B cell (primary cell): Measurements from ENCODE around the gene MYO10. TPM values are rescaled to one million over a fixed set of nuclear protein-coding genes. Genes with fewer than 3 reads are reported as not detected.

Experiments used
- ATAC-seq: fragments of 200-7000 bp; cut with Tn5 transposase; one replicate; pipeline ENCODE4 v1.10.0; 2021; ENCODE audit warnings: low read depth, mild to moderate bottlenecking, moderate number of reproducible peaks, moderate library complexity
- CTCF ChIA-PET: fragments of 350-600 bp; sonication (Branson Sonifier 250); formaldehyde crosslinking; loops from one replicate; lab custom pipeline; 2021; ENCODE audit warnings: antibody characterized with exemption, inconsistent platforms; lab: Charles Lee
- POLR2A ChIA-PET: fragments of 350-600 bp; sonication (Branson Sonifier 250); formaldehyde crosslinking; loops from one replicate; lab custom pipeline; 2021; ENCODE audit warnings: antibody characterized with exemption; lab: Charles Lee
- DNase-seq: peaks from one replicate; pipeline ENCODE4 v3.0.0; 2013
- H2AFZ ChIP-seq: 2 replicates; pipeline ENCODE4 v1.6.1; 2012; ENCODE audit warnings: mild to moderate bottlenecking, low read depth, low read length; ENCODE audit not compliant: insufficient read depth, poor library complexity, severe bottlenecking
- H3K27ac ChIP-seq, 2 donors: 1 replicate in 1 of 2; 2 replicates in 1 of 2; pipeline ENCODE4 v1.5.1; 2012 to 2013; ENCODE audit warnings: low read length in 2 of 2, mild to moderate bottlenecking in 2 of 2, moderate library complexity in 1 of 2
- H3K27me3 ChIP-seq, 4 experiments: fragments of 200-600 bp in 1 of 4; sonication (generic) in 1 of 4; replicated peaks in 1 of 4; 1 replicate in 2 of 4; 2 replicates in 2 of 4; pipeline versions ENCODE4 v1.6.1 to v1.7.0; 2013 to 2016; ENCODE audit warnings: low read length in 3 of 4, mild to moderate bottlenecking in 2 of 4, mixed read lengths in 1 of 4, moderate library complexity in 1 of 4; ENCODE audit not compliant: insufficient read depth in 4 of 4, control insufficient read depth in 3 of 4; ENCODE audit errors: control extremely low read depth in 1 of 4
- H3K36me3 ChIP-seq, 2 experiments: replicated peaks in 1 of 2; 1 replicate in 1 of 2; 2 replicates in 1 of 2; pipeline versions ENCODE4 v1.6.1 to v1.7.1; 2013; ENCODE audit warnings: low read length in 1 of 2; ENCODE audit not compliant: insufficient read depth in 2 of 2, control insufficient read depth in 1 of 2; ENCODE audit errors: control extremely low read depth in 1 of 2, extremely low read depth in 1 of 2
- H3K4me1 ChIP-seq, 2 donors: fragments of 200-600 bp in 1 of 2; sonication (generic) in 1 of 2; 1 replicate in 1 of 2; 2 replicates in 1 of 2; pipeline versions ENCODE4 v1.5.1 to v1.6.1; 2013 to 2017; ENCODE audit warnings: low read length in 2 of 2; ENCODE audit not compliant: control insufficient read depth in 2 of 2, insufficient read depth in 2 of 2
- H3K4me2 ChIP-seq: replicated peaks from 2 replicates; pipeline ENCODE3; 2012; ENCODE audit warnings: mild to moderate bottlenecking, low read depth, low read length; ENCODE audit not compliant: poor library complexity, severe bottlenecking
- H3K4me3 ChIP-seq, 5 experiments: fragments of 200-600 bp in 1 of 5; sonication (generic) in 1 of 5; 1 replicate in 3 of 5; 2 replicates in 2 of 5; pipeline versions ENCODE4 v1.5.1 to v1.7.0; 2011 to 2016; ENCODE audit warnings: low read length in 4 of 5, mild to moderate bottlenecking in 4 of 5, low read depth in 2 of 5, control low read depth in 1 of 5, moderate library complexity in 1 of 5; ENCODE audit not compliant: insufficient read depth in 1 of 5; ENCODE audit errors: control extremely low read depth in 1 of 5, extremely low read depth in 1 of 5
- H3K79me2 ChIP-seq: fragments of 200-600 bp; sonication (generic); one replicate; pipeline ENCODE4 v1.6.0; 2016; ENCODE audit warnings: low read length; ENCODE audit not compliant: control insufficient read depth, insufficient read depth
- H3K9ac ChIP-seq: fragments of 200-600 bp; sonication (generic); 2 replicates; pipeline ENCODE4 v1.6.1; 2017; ENCODE audit warnings: mild to moderate bottlenecking, low read length, moderate library complexity
- H3K9me3 ChIP-seq, 3 donors: one replicate each; pipeline versions ENCODE4 v1.6.1 to v1.7.1; 2013; ENCODE audit warnings: low read length in 2 of 3; ENCODE audit not compliant: control insufficient read depth in 2 of 3, insufficient read depth in 1 of 3; ENCODE audit errors: control extremely low read depth in 1 of 3
- H4K20me1 ChIP-seq: 2 replicates; pipeline ENCODE4 v1.6.0; 2012; ENCODE audit warnings: mild to moderate bottlenecking, low read length; ENCODE audit not compliant: insufficient read depth, control insufficient read depth, poor library complexity, severe bottlenecking
- H3K27ac Mint-ChIP-seq: one replicate; pipeline ENCODE4 v1.8.0; 2021; ENCODE audit warnings: mixed read lengths
- H3K27me3 Mint-ChIP-seq: one replicate; pipeline ENCODE4 v1.8.0; 2021; ENCODE audit warnings: mixed read lengths
- H3K4me1 Mint-ChIP-seq: one replicate; pipeline ENCODE4 v1.8.0; 2021; ENCODE audit warnings: mixed read lengths
- H3K4me3 Mint-ChIP-seq: one replicate; pipeline ENCODE4 v1.8.0; 2021; ENCODE audit warnings: mixed read lengths
- H3K9me3 Mint-ChIP-seq: one replicate; pipeline ENCODE4 v1.8.0; 2022; ENCODE audit warnings: mixed read lengths; ENCODE audit not compliant: insufficient read depth
- CTCF ChIP-seq: fragments of 200-600 bp; IDR thresholded peaks from one replicate; pipeline ENCODE4 v1.8.0; 2022; ENCODE audit warnings: antibody characterized with exemption, mild to moderate bottlenecking
- EZH2 ChIP-seq: IDR thresholded peaks from 2 replicates; pipeline ENCODE4 v1.6.1; 2012; ENCODE audit warnings: borderline replicate concordance, low read depth, mild to moderate bottlenecking, moderate library complexity, low read length; ENCODE audit not compliant: insufficient read depth, poor library complexity, severe bottlenecking
- WGBS: methylation state at CpG from one replicate; pipeline ENCODE4 v1.1.5; 2013; ENCODE audit warnings: missing lambda C conversion rate; ENCODE audit not compliant: insufficient coverage; 5-methylcytosine and 5-hydroxymethylcytosine counted together
- intact Hi-C: fragments of 100-400 bp; cut with micrococcal nuclease; formaldehyde crosslinking; loops from one replicate; pipeline ENCODE4 v1.10.0; 2022
- polyA plus RNA-seq: library from polyadenylated mRNA; depleted of rRNA; stranded (reverse); fragments of >200 nt; gene quantifications from 2 replicates; pipeline ENCODE4 v1.2.3, GENCODE V29; 2012
- total RNA-seq, 2 donors: library from RNA; stranded (reverse); fragments of 120-200 nt in 1 of 2; gene quantifications; 1 replicate in 1 of 2; 2 replicates in 1 of 2; pipeline versions ENCODE4 v1.2.3 to v1.2.4, GENCODE V29; 2013 to 2022

MYO10 gene
- total and polyA plus RNA-seq, 2 donors (not counting 1 experiment from before 2014, with no cell fraction given): 0.10 TPM; not detected in 1

GRCh38 chr5:16899171-16899570 is 36.9 kb downstream of the MYO10 start:
- H3K4me1 Mint-ChIP-seq: no peaks in the 10 kb centered on the region
- TF ChIP-seq CTCF (no peak), EZH2 (no peak)
- 85% methylated on average over 10 of the region's 12 CpGs for WGBS
- intact Hi-C loops: no loop called here
- Histone ChIP-seq H2AFZ (no peak overlapping the region), H3K27me3 (no peaks in the 10 kb centered on the region), H3K4me1 (no peaks in the 10 kb centered on the region), H3K4me3 (no peak overlapping the region), H3K27ac (no peak overlapping the region), H4K20me1 (no peaks in the 10 kb centered on the region), H3K36me3 (no peaks in the 10 kb centered on the region), H3K4me2 (no peak overlapping the region), H3K9ac (no peak overlapping the region), H3K9me3 (peaks cover 0 to 9% (median 0%) of the 10 kb centered on the region in 3 donors), H3K79me2 (no peaks in the 10 kb centered on the region)
- DNase-seq (no peak), ATAC-seq (no peak)
- H3K27ac Mint-ChIP-seq: no peak overlapping the region
- CTCF ChIA-PET: no interaction called here
- no peaks in the 10 kb centered on the region for H3K27me3 Mint-ChIP-seq
- POLR2A ChIA-PET: no interaction called here
- H3K9me3 Mint-ChIP-seq: no peaks in the 10 kb centered on the region
- no peak overlapping the region for H3K4me3 Mint-ChIP-seq

- CTCF ChIA-PET: no interaction called here
- H3K27ac ChIP-seq: no peak overlapping the region
- ATAC-seq: no peak
- DNase-seq: no peak
- 97% methylated on average over 3 of the region's 6 CpGs for WGBS
- H4K20me1 ChIP-seq: no peaks in the 10 kb centered on the region
- no peak overlapping the region for H3K4me3 ChIP-seq
- H3K4me1 ChIP-seq: no peaks in the 10 kb centered on the region
- intact Hi-C loops: no loop called here
- TF ChIP-seq CTCF: no peak
- no peak for TF ChIP-seq EZH2
- no peak overlapping the region for H3K9ac ChIP-seq
- H3K27me3 ChIP-seq: no peaks in the 10 kb centered on the region
- no peak overlapping the region for H2AFZ ChIP-seq
- Mint-ChIP-seq H3K27ac (no peak overlapping the region), H3K9me3 (no peaks in the 10 kb centered on the region), H3K27me3 (no peaks in the 10 kb centered on the region), H3K4me1 (no peaks in the 10 kb centered on the region), H3K4me3 (no peak overlapping the region)
- H3K4me2 ChIP-seq: no peak overlapping the region
- no peaks in the 10 kb centered on the region for H3K79me2 ChIP-seq
- no peaks in the 10 kb centered on the region for H3K36me3 ChIP-seq
- POLR2A ChIA-PET: no interaction called here
- peaks cover 0 to 8% (median 0%) of the 10 kb centered on the region in 3 donors for H3K9me3 ChIP-seq
These were observed 38.3 kb downstream of the MYO10 start for GRCh38 chr5:16897800-16898199.
